GM19397 (cell line): Measurements from ENCODE around the gene NUCB2.

Experiments used
- ATAC-seq: cut with Tn5 transposase; IDR thresholded peaks from one replicate; pipeline ENCODE4 v1.9.1; 2021; ENCODE audit warnings: mild to moderate bottlenecking, moderate library complexity; ENCODE audit not compliant: unreplicated experiment

NUCB2 gene

DNA sequence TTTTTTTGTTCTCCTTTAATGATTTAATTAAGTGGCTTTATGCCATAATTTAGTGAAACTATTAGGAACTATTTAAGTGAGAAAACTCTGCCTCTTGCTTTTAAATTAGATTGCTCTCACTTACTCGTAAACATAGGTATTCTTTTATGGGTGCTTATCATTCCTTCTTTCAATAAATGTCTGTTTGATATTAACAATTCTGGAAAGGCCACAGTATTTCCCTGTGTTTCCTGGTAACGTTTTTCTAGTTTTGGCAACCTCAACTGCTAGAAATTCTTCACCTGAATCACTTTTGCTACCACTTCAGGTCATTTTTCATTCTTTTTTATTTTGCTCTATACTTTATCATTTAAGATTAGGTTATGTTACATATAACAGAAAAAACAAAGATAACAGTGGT is 55.1 kb downstream of the NUCB2 start:
- ATAC-seq: no peak

DNA sequence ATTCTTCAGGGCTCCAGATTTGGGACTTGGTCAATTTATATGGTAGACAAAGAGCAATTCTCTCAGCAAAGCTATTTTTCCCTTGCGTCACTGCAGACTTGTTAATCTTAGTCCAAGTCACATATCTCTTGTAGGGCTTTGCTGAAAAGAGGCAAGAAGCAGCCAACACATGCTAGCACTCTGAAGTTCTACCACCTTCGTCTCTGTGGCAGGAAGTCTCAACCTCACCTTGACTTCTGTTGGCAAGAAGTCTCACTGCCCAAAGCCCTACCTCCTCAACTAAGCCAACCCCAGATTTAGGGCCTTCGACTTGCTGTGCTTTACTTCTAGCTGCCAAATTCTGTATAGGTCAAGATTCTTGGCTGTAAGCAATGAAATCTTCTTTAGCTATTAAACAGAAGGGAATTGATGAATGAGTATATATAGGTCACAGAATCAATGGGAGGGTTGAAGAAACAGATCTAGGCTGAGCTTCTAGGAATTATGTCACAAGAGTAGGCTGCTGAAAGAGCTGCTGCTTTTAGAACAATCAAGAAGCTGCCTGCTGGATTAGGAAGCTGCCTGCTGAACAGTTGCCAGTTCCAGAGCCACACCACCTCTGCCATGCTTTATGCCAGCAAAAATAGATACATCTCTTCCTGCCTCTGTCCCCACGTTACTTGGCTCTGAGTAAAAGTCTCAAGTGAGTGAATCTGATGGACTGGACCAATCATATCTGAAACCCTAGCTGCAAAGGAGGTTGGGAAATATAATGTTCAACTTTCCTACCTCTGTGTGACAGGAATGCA is 57.5 kb downstream of the NUCB2 start:
- ATAC-seq: no peak

DNA sequence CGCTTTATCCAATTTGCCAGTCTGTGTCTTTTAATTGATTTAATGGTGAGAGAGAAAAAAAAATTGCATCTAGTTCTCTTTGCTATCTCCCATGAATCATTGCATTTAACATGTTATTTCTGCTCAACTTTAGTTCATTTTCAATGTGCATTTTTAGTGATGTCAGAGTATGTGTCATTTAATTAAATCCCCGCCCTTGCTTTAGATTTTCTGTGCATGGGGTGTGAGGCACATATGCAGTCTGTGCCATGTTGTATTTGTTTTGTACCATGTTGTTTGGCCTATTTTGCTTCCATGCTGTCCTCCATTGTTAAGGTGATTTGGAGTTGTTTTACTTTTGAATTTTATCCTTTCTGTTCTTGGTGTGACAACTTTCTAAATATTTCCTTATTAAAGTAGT is 66.7 kb downstream of the NUCB2 start:
- ATAC-seq: no peak

DNA sequence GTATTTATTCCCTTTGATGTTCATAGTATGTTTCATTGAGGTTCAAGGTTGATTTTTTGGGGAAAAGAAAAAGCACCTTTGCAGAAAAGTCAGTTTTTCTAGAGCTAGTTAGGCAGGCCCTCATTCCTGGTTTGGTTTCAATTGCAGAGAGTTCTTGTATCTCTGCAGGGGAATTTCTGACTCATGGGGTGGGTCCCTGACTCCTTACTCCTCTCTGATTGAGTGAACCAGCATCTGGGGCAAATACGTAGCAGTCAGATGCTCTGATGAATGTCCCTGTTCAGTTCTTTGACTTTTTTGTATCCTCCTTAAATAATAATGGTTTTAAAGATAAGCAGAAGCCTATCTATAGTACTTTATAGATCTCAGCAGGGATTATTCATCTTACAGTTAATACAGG is 67.4 kb downstream of the NUCB2 start:
- no peak for ATAC-seq

DNA sequence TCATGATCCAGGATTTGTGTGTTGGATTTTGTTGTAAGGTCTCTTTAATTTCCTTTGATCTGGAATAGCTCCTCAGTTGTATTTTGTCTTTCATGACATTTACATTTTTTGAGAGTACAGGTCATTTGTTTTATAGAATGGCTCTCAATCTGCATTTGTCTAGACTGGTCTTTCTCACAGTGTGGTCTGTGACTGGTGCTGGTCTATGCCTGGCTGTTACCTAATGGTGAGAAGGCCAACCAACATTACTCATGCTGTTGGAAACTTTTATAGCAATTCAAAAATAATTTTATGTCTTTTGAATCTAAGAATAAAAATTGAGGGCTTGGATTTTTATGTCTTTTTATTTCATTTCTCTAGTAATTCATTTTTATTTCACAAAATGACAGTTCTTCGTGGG is 71.1 kb downstream of the NUCB2 start:
- ATAC-seq: no peak

DNA sequence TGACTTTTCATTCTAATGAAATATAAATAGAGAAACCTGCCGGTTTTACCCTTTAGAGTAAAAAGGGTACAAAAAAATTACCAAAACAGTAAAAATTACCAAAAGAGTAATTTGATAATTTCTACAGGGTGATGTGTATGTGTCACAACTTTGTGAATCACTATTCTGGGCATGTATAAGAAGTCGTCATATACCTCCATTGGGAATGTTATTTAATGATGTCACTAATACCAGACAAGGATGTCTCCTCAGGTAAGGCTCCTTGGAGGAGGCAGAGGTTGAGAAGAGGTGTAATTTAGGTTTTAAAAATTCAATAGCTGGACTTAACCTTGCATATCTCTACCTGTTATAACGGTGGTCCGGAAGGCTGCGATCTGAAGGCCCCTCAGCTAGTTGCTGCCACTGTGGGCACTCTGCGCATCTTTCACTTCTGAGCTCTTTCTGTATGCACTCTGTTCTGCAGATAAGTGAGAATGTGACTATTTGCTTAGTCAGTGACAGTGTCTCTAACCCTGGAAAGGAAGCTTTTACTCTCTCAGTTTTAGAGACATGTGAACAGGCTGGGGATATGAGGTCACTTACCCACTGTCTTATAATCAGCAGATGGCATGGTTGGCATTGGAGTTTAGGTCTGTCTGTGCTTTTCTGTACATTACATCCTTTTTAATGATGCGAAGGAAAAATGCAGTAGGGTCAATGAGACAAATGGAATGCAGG is 74.1 kb downstream of the NUCB2 start:
- ATAC-seq: no peak

DNA sequence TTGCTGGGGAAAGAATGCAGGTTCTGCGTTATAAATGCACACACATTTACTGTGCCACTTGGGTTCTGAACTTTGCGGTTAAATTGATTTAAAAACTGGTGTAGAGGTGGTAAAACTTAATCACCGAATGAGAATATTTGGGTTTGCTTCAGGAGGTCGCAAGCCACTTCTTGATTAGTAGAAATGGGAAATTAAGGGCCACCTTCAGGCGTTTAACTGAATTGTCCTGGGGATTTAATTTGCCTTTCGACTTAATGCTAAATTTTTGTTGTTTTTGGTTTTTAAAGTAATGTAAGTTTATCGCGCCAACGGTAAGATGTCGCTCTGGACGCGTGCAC is 74.6 kb downstream of the NUCB2 start:
- no peak for ATAC-seq

DNA sequence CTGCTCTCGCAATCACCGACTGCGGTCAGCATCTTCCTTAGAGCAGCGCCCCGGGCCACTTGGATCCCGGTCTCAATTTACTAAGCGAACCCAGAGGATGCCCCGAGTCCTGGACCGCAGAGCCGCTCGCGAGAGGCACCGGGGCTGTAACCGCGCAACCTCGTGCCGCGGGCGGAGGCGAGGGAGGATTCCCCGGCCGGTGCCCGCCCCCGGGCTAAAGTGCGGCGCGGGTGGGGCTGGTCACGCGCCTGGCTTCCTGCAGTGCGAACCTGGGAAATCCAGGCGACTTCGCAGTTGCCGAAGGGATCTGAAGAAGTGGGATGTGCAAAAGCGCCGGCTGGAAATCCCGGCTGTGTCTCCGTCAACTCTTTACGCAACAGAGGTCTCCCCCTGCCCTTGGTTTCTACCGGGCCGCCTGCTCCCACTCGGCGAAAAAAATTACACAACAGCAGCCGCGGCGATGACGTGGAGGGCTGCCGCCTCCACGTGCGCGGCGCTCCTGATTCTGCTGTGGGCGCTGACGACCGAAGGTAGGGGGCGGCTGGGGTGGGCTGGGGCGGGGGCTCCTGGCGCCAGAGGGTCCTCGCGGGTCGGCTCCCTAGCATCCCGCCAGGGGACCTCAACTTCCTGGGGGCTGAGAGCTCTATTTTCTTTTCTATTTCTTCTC is 75.1 kb downstream of the NUCB2 start, which contains the start of gene NCR3LG1:
Gene NCR3LG1, plus strand, starts transcription at position 291 of the 667 bp plus-strand sequence. Its CDS starts 170 bp downstream, at position 461.
- ATAC-seq: no peak

DNA sequence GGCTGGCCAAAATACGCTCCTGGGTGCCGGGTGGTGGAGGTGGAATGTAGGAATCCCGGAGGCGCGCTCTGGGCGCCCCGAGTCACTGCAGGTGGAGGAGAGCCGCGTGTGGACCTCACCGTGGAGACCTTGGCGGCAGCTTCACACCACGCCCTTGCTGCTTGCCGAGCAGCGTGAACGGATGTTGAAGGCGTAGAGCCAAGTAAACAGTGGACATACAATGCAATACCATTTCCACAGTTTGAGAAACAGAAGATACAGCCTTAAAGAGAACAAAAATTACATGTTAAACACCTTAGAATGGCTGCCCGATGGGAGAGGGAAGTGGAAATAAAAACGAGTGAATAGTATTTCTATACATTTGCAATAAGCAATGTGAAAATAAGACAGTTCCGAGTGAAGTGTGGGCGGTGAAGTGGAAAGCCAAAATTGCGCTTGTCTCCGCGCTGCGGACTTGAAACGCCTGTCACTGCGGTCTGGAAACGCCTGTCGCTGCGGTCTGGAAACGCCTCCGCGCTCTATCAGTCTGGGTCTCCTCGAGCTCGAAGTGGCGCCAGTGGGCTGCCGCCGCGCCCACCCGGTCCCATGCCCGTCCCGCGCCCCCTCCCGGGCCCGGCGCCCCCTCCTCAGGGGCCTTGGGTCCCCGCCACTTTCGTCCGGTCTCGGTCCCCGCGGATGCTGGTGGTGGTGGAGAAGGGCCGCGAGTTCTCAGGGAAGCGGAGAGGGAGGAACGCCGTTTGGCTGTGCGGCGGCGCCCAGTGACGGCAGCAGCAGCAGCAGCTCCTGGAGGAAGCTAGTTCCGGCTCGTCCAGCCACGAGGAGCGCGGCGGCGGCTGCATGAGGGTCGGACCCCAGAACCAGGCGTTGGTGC is 76.6 kb downstream of the NUCB2 start:
- ATAC-seq: no peak

DNA sequence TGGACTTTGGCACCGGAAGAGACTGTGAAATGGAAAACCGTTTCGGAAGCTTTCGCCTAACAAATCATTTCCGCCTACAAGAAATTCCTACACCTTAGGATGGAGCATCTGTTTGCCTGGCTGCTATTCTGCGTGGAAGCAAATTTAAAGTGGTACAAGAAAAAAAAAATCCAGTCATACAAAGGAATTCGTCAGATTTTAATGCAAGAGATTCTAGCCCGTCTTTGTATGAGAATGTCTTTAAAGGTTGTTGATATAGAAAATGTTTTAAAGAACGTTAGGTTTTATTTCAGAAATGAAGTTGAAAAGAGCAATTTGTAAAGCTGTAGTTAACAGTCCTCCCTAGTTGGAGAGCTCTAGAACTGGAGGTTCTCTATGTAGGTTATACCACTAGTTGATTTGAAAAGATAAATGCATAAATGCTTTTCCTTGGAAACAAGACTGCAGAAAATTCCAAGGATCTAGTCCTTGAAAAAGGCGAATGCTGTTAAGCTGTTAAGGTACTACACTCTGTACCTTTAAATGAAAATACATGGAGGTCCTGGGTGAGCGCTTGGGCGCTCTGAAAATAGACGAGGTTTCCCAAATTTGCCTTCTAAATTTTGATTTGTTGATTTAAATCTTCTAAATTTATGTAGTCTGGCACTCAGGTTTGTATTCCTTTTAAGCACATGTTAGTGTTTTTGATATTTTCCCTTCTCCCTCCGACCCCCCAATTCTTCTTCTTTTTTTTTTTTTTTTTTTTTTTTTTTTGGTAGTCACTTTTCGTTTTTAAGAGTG is 77.5 kb downstream of the NUCB2 start:
- no peak for ATAC-seq

DNA sequence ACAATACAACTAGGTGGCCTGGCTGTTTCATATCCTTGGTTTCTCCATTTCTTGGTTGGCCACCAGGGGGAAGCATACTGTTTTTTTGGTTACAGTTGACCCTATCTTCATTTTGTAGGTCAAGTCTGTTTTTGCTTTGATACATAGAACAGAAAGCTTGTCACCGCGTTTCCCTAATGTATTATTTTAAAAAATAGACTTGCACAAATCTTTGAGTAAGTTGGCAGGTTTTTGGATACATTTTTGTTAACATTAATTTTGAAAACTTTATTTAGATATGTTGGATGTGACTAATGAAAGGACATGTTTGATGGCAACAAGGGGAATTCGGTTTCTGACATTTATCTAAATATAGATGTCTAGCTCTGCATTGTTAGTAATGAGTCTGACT is 78.1 kb downstream of the NUCB2 start:
- ATAC-seq: no peak

DNA sequence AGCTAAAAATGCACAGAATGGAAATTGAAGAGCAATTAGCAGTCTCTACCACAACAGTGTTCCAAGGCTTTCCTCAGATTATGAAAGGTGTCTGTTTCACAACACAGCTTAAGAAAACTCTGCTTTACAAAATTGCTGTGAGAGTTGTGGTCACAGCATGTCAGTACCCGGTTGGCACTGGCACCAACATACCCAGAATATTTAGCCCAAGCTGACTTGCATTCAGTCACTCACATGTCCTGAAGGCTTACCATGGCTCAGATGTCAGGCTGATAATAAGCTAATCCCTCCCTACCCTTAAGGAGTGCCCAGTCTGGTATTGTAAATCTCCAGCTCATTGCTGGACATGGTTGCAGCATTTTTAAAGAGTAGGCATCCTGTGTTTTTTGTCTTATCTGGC is 90.0 kb downstream of the NUCB2 start:
- no peak for ATAC-seq

DNA sequence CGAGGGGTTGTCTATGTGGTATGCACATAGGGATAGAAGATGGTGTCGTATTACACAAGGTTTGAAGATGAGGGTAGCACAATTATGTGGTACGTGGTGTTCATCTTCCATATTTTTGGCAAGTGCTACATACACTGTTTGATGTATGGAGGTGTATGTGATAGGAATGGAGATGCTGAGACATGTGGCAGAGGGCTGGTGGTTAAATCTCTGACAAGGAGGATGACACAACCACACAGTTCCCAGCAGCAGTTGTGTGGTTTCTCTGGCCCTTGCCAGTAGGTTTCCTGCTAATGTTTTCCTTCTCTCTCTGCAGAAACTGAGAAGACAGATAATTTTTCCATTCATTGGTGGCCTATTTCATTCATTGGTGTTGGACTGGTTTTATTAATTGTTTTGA is 92.0 kb downstream of the NUCB2 start:
- ATAC-seq: no peak

DNA sequence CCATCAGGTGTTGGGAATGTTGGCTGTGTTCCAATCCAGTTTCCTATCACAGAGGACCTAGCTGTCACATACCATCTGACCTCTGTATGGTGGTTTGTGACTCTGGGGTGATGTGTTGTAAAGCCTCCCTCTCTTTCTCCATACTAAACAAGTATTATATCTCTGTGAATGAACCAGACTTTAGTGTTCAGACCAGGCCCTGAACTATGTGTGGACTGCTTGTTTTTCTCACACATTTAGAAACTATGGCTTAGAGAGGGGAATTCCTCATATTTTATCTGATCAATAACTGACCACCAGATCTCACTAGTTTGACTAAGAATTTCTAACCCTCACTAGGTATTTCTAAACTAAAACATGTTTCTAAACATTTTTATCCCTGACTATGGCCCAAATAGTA is 92.6 kb downstream of the NUCB2 start:
- no peak for ATAC-seq

DNA sequence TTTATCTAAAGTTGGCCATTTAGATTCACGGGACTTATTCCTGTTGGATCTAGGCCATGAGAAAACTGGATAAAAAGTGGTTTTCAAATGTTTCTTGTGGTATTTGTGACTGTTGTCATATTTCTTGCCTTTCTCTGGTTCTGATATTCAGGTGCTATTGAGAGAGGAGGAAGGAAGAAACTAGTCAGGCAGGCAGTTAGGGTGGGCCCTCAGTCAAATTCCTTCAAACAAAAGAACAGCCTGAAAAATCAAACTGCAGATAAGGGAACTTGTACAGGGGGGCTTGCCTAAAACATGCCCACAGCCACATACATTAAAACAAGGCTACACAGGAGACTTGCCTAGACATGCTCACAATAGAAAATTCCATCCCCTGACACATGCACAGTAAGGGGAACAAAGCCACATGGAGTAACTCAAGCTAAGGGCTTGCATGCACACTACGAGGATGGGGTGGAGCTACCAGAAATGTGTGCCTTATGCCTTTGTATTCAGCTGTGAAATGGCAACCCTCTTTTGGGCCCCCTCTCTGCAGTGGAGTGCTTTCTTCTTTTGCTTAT is 93.2 kb downstream of the NUCB2 start:
- ATAC-seq: no peak

DNA sequence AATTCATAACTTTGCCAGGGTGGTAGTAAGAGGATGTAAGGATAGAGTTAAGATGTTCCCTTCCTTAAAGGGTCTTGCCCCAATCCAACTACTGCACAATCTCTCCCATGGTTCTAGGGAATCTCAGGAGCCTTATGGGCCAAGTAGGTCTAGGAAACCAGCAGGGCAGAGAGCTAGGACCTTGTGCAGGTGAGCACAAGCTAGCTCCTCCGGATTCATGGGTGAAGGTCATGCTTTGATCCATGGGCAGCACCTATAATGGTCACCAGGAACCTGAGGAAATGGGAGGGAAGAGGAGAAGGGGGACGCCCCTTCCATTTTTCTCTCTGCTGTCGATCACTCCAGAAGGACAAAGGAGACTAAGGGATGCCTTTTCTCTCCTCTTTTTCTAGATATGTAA is 95.1 kb downstream of the NUCB2 start:
- ATAC-seq: no peak

DNA sequence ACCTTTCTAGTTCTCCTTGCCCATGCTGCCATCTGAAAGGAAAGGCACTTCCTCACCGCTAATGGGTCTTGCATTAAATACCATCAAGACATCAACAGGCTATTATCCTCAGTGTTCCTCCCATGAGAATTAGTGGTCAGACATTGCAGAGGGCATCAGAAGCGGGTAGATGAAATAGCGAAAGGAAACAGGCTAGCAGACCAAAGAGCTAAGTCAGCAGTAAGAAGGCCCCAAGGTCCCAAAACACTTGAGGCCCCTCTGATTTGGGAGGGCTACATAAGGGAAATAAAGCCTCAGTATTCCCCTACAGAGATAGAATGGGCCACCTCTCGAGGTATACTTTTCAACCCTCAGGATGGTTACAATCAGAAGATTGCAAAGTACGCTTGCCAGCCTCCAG is 99.0 kb downstream of the NUCB2 start:
- no peak for ATAC-seq

DNA sequence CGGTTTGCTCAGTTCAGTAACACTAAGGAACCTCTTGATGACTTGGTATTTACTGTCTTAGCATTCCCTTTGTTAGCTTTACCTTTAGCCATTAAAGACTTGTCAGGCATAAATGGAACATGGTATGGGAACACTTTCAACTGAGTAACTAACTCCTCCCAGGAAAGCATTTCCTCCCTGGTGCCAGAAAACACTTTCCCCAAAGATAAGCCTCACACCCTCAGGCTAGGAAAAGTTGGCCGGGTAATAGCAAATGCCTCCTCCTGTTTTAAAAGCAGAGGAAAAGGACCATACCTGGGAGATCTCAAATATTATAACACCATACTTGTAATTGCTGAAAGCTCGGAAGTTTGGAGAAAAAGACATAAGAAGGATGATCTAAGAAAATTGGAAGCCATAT is 100.0 kb downstream of the NUCB2 start:
- ATAC-seq: no peak

DNA sequence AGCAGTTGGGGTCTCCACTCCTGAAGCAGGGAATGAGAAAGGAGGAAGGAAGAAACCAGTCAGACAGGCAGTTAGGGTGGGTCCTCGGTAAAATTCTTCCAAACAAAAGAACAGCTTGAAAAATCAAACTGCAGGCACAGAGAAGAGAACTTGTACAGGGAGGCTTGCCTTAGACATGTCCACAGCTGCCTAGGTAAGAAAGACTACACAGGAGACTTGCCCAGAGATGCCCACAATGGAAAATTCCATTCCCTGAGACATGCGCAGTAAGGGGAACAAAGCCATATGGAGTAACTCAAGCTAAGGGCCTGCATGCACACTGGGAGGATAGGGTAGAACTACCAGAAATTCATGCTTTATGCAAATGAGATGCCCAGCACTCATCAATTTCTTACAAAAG is 102.1 kb downstream of the NUCB2 start:
- no peak for ATAC-seq
